GM12875 (cell line): Measurements from ENCODE around the gene MT4.

Experiments used
- H3K4me3 ChIP-seq: one replicate; pipeline ENCODE4 v1.5.1; 2011; ENCODE audit warnings: low read depth, low read length, control low read depth
- TF ChIP-seq, protein P1 (sequence below): IDR thresholded peaks from 2 replicates; pipeline ENCODE4 v1.5.1; 2011; ENCODE audit warnings: low read depth, mild to moderate bottlenecking, control low read depth, inconsistent platforms, low read length, moderate library complexity, borderline replicate concordance; ENCODE audit not compliant: insufficient read depth

The MT4 gene

DNA sequence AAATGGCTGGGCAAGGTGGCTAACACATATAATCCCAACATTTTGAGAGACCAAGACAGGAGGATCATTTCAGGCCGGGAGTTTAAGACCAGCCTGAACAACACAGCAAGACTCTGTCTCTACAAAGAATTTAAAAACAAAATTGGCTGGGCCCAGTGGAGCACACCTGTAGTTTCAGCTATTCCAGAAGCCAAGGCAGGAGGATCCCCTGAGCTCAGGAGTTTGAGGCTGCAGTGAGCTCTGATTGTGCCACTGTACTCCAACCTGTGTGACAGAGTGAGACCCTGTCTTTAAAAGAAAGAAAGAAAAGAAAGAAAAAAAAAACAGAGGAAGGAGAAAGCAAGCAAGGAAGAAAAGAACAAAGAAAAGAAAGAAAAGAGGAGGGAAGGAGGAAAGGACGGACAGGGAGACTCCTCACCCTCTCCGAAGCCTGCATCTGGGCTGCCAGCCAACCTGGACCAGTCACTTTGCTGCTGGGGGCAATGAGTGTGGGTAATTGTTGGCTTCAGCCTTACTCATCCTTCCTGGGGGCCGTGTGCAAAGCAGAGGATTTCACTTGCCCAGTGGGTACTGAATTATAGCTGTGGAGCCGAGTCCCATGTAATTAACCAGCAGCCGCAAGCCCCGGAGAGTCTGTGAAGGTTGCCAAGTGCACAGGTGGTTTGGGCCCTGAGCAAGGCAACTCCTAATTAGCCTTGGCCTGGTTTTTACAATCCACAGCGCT lies 6.7 kb upstream of the MT4 start:
- TF ChIP-seq, protein P1, sequence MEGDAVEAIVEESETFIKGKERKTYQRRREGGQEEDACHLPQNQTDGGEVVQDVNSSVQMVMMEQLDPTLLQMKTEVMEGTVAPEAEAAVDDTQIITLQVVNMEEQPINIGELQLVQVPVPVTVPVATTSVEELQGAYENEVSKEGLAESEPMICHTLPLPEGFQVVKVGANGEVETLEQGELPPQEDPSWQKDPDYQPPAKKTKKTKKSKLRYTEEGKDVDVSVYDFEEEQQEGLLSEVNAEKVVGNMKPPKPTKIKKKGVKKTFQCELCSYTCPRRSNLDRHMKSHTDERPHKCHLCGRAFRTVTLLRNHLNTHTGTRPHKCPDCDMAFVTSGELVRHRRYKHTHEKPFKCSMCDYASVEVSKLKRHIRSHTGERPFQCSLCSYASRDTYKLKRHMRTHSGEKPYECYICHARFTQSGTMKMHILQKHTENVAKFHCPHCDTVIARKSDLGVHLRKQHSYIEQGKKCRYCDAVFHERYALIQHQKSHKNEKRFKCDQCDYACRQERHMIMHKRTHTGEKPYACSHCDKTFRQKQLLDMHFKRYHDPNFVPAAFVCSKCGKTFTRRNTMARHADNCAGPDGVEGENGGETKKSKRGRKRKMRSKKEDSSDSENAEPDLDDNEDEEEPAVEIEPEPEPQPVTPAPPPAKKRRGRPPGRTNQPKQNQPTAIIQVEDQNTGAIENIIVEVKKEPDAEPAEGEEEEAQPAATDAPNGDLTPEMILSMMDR: no peak
- no peak overlapping the region for H3K4me3 ChIP-seq

- TF ChIP-seq, protein P1: no peak
- no peak overlapping the region for H3K4me3 ChIP-seq
These were observed 5.8 kb upstream of the MT4 start for GRCh38 chr16:56559109-56559508.

DNA sequence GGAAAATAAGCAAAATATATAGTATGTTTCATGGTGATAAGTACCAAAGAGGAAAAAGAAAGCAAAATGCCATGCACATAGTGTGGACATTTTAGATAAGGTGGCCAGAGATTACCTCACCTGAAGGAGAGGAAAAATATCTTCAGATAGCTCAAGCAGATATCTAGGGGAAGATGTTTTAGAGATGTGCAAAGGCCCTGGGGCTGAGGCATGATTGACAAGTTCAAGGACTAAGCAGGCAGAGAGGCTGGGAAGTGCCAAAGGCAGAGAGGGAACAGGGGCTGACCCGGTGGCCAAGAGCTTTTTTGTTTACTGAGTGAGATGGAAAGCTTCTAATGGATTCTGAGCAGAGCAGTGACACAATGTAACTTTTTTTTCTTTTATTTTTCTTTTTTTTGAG lies 4.4 kb upstream of the MT4 start:
- TF ChIP-seq, protein P1: no peak

GRCh38 chr16:56561126-56561525 lies 3.7 kb upstream of the MT4 start:
- TF ChIP-seq, protein P1: no peak
- H3K4me3 ChIP-seq: no peak overlapping the region

More for the DNA sequence above, 4.4 kb upstream of the MT4 start:
- no peak overlapping the region for H3K4me3 ChIP-seq

DNA sequence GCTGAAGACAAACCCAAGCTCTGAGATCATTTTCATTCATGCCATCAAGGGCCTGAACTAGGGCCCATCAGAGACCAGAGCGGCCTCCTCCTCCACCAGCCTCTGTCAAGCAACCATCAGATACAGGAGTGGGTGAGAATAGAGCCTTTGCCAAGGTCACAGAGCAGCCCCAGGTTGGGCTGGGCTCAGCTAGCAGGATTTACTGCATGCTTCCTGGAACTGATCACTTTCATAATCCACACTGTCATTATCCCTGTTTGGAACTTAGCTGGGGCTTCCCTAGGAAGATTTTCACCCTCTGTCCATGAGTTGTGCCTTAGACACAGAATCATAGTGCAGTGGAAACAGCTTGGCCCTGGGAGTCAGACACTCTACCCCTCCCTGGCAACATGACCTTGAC lies 5.1 kb downstream of the MT4 start:
- TF ChIP-seq, protein P1: no peak
- no peak overlapping the region for H3K4me3 ChIP-seq

GRCh38 chr16:56571525-56571924 lies 6.7 kb downstream of the MT4 start:
- no peak overlapping the region for H3K4me3 ChIP-seq
- TF ChIP-seq, protein P1: no peak

GRCh38 chr16:56574625-56575024 lies 9.8 kb downstream of the MT4 start:
- no peak overlapping the region for H3K4me3 ChIP-seq
- TF ChIP-seq, protein P1: no peak
